Suprapubic skin (tissue), 4 donors: ENCODE results near the gene SCARB1. TPM values are rescaled to one million over a fixed set of nuclear protein-coding genes. Genes with fewer than 3 reads are reported as not detected.

ENCODE experiments used
- DNase-seq, 2 donors: peaks; one replicate each; pipeline ENCODE4 v3.0.0-alpha.2; 2019; ENCODE audit warnings: low spot score in 2 of 2
- H3K27ac ChIP-seq: fragments of 200-600 bp; sonication (generic); one replicate; pipeline ENCODE4 v1.5.1; 2019
- H3K27me3 ChIP-seq: fragments of 200-600 bp; sonication (generic); one replicate; pipeline ENCODE4 v1.5.1; 2019
- H3K36me3 ChIP-seq: fragments of 200-600 bp; sonication (generic); one replicate; pipeline ENCODE4 v1.5.1; 2019
- H3K4me1 ChIP-seq: fragments of 200-600 bp; sonication (generic); one replicate; pipeline ENCODE4 v1.5.1; 2019
- H3K4me3 ChIP-seq: fragments of 200-600 bp; sonication (generic); one replicate; pipeline ENCODE4 v1.5.1; 2019; ENCODE audit warnings: mild to moderate bottlenecking
- H3K9me3 ChIP-seq: fragments of 200-600 bp; sonication (generic); one replicate; pipeline ENCODE4 v1.5.1; 2019
- EP300 ChIP-seq: sonication (generic); formaldehyde crosslinking; IDR thresholded peaks from one replicate; pipeline ENCODE4 v1.6.1; 2017; ENCODE audit warnings: antibody characterized with exemption
- POLR2A ChIP-seq, 2 donors: fragments of 450-650 bp; IDR thresholded peaks; one replicate each; pipeline ENCODE4 v1.6.1; 2017; ENCODE audit warnings: antibody characterized with exemption in 2 of 2, mild to moderate bottlenecking in 2 of 2, moderate library complexity in 2 of 2
- POLR2AphosphoS5 ChIP-seq, 3 donors: sonication (generic); formaldehyde crosslinking; IDR thresholded peaks; one replicate each; pipeline ENCODE4 v1.6.1; 2017; ENCODE audit warnings: antibody characterized with exemption in 3 of 3
- WGBS: methylation state at CpG from one replicate; pipeline ENCODE4 v1.1.5; 2018; 5-methylcytosine and 5-hydroxymethylcytosine counted together
- total RNA-seq, 4 donors: library from RNA; depleted of rRNA; stranded (reverse); fragments of >200 nt; gene quantifications; one replicate each; pipeline ENCODE4 v1.1.0, GENCODE V29; 2016
- TF ChIP-seq, protein P1 (sequence below), 2 donors: fragments of 200-600 bp in 1 of 2; fragments of 450-650 bp in 1 of 2; sonication (generic) in 1 of 2; IDR thresholded peaks; one replicate each; pipeline ENCODE4 v1.5.1; 2016 to 2019; ENCODE audit warnings: antibody characterized with exemption in 2 of 2, mild to moderate bottlenecking in 1 of 2, moderate library complexity in 1 of 2

Gene SCARB1
- total RNA-seq, 4 donors from 2014 or later: 25.6 to 38.1 (median 29.0) TPM

DNA sequence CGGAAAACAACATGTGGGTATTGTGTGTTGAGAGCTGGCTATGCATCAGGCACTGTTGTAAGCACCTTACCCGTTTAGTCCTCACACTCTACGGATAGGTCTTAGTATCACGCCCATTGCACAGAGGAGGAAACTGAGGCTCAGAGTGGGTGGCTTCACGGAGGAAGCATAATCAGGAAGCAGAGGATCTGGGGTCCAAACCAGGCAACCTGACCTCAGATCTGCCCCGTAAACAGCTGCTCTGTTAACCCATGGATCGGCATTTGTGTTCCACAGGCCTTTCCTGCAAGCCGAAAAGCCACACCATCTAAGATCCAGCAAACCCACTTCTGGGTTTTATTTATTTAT is 107.9 kb downstream of the SCARB1 start:
- H3K36me3 ChIP-seq: no peaks in the 10 kb centered on the region
- H3K27me3 ChIP-seq: no peaks in the 10 kb centered on the region
- peaks cover 42% of the 10 kb centered on the region for H3K4me1 ChIP-seq
- 80% methylated on average over 8 of the region's 8 CpGs for WGBS
- peak overlapping the region; percentile 78 for H3K27ac ChIP-seq
- DNase-seq: no peak
- no peak overlapping the region for H3K4me3 ChIP-seq
- TF ChIP-seq POLR2AphosphoS5 (IDR thresholded peaks at IDR 0.05) (no peak), EP300 (no peak), POLR2A (IDR thresholded peaks at IDR 0.05) (no peak)
- TF ChIP-seq, protein P1, sequence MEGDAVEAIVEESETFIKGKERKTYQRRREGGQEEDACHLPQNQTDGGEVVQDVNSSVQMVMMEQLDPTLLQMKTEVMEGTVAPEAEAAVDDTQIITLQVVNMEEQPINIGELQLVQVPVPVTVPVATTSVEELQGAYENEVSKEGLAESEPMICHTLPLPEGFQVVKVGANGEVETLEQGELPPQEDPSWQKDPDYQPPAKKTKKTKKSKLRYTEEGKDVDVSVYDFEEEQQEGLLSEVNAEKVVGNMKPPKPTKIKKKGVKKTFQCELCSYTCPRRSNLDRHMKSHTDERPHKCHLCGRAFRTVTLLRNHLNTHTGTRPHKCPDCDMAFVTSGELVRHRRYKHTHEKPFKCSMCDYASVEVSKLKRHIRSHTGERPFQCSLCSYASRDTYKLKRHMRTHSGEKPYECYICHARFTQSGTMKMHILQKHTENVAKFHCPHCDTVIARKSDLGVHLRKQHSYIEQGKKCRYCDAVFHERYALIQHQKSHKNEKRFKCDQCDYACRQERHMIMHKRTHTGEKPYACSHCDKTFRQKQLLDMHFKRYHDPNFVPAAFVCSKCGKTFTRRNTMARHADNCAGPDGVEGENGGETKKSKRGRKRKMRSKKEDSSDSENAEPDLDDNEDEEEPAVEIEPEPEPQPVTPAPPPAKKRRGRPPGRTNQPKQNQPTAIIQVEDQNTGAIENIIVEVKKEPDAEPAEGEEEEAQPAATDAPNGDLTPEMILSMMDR (IDR thresholded peaks at IDR 0.05): no peak
- H3K9me3 ChIP-seq: no peaks in the 10 kb centered on the region

DNA sequence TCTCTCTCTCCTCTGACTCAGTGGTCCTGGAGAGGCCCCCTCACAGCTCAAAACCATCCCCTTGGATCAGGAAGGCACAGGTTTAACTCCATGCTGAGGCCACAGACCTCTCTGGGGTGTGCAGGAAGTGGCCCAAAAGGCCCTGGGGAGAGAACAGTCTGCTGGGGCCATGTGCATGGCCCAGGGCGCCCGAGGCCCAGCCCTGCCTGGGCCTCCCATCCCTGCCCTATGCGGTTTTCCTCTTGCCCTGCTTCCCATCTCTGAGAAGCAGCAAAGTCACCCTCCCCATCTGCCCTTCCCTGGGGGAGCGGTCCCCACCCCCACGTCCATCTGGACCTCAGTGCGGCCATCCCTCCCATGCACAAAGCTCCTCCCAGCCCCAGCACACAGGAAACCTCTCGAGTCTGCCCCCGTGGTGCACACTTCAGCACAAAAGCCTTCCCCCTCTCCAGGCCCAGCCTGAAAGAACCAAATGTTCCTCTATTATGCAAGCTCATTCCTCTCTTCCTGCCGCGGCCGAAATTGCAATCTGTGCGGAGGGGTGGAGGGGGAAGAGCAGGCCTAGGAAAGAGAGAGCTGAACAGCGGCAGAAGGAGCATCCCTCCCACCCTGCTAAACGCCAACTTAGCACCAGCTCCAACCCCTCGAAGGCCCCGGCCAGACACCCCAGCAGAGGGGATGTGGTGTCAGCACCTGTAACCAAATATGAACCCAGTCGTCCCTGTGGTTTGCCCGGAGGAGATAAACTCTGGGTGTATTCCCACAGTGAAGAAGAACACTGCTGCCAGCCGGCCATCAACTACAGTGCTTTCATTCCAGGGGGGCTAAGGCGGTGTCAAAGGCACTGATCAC is 108.5 kb downstream of the SCARB1 start:
- Histone ChIP-seq H3K27me3 (no peaks in the 10 kb centered on the region), H3K9me3 (no peaks in the 10 kb centered on the region), H3K4me3 (no peak overlapping the region), H3K36me3 (no peaks in the 10 kb centered on the region), H3K27ac (peak overlapping the region; percentile 78), H3K4me1 (peaks cover 42% of the 10 kb centered on the region)
- TF ChIP-seq EP300 (peak; percentile 76), POLR2AphosphoS5 (IDR thresholded peaks at IDR 0.05) (peak in 2 of 3 donors; percentile 61 to 77), POLR2A (IDR thresholded peaks at IDR 0.05) (no peak)
- TF ChIP-seq, protein P1 (IDR thresholded peaks at IDR 0.05): no peak
- DNase-seq: peak; percentile 91 to 92
- 42% methylated on average over 15 of the region's 20 CpGs for WGBS

DNA sequence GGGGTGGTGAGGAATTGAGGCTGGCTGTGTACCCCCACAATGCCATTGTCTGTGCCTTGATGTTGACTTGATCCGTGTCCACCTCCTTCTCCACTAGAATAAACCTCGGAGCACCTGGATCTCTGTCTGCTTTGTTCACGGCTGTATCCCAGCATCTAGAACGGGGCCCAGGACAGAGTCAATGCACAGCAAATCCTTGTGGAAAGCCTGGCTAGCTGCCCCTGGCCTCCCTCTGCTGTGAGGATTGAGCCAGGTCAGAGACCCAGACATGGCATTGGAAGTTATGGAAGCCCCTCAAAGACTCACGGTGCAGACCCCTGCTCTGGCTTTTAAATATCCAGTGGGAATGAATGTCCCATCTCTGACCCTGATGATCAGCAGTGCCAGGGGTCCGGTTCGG is 109.2 kb downstream of the SCARB1 start:
- H3K27ac ChIP-seq: peak overlapping the region; percentile 78

DNA sequence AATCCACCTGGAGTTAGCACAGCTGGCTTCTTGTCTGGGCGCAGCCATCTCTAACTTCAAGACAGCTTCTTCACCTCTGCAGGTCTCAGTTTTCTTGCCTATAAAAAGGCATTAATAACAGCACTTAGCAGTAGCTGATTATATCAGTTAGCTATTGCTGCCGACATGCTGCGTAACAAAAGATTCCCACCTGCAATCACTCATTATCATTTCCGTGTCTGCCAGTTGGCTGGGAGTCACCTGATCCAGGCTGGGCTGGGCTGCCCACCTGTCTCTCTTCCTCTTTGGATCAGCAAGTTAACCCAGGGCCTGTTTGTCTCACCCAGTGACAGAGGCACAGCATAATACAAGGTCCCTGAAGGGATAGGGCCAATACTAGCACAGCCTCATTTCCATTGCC is 109.7 kb downstream of the SCARB1 start:
- Histone ChIP-seq H3K4me1 (peaks cover 34% of the 10 kb centered on the region), H3K36me3 (no peaks in the 10 kb centered on the region), H3K27ac (peak overlapping the region; percentile 78), H3K27me3 (no peaks in the 10 kb centered on the region), H3K9me3 (no peaks in the 10 kb centered on the region), H3K4me3 (no peak overlapping the region)
- DNase-seq: no peak
- 96% methylated on average over 4 of the region's 4 CpGs for WGBS
- TF ChIP-seq POLR2A (IDR thresholded peaks at IDR 0.05) (no peak), EP300 (no peak), POLR2AphosphoS5 (IDR thresholded peaks at IDR 0.05) (no peak)
- TF ChIP-seq, protein P1 (IDR thresholded peaks at IDR 0.05): no peak

More for the DNA sequence above, 109.2 kb downstream of the SCARB1 start:
- DNase-seq: no peak
- Histone ChIP-seq H3K9me3 (no peaks in the 10 kb centered on the region), H3K4me3 (no peak overlapping the region), H3K36me3 (no peaks in the 10 kb centered on the region), H3K4me1 (peaks cover 39% of the 10 kb centered on the region), H3K27me3 (no peaks in the 10 kb centered on the region)
- WGBS: 90% methylated on average over 2 of the region's 7 CpGs
- TF ChIP-seq POLR2AphosphoS5 (IDR thresholded peaks at IDR 0.05) (no peak), EP300 (no peak), POLR2A (IDR thresholded peaks at IDR 0.05) (no peak)
- TF ChIP-seq, protein P1 (IDR thresholded peaks at IDR 0.05): no peak

DNA sequence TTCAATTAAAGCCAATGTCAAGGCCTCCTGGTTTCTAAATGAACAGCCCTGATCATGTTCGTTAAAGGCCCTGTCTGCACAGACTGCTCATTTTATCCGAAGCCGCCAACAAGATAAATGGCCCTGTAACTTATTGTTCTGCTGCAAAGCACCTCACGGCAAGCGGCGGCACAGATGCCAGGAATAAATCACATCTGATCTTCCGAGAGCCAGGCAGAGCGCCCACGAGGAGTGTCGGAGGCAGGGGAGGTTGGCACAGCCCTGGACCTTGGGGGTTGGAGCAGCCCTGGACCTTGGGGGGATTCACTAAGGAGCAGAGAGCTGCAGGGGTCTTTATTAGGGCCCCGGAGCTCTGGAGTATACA is 110.5 kb downstream of the SCARB1 start:
- Histone ChIP-seq H3K4me1 (peaks cover 27% of the 10 kb centered on the region), H3K4me3 (no peak overlapping the region), H3K36me3 (no peaks in the 10 kb centered on the region), H3K27me3 (no peaks in the 10 kb centered on the region), H3K27ac (no peak overlapping the region), H3K9me3 (no peaks in the 10 kb centered on the region)
- TF ChIP-seq EP300 (no peak), POLR2A (IDR thresholded peaks at IDR 0.05) (no peak), POLR2AphosphoS5 (IDR thresholded peaks at IDR 0.05) (no peak)
- TF ChIP-seq, protein P1 (IDR thresholded peaks at IDR 0.05): no peak
- WGBS: 79% methylated on average over 11 of the region's 11 CpGs
- no peak for DNase-seq
